HG03280 (cell line): ENCODE results near the gene FASLG.
A peak's percentile ranks its signal among the peaks of the same experiment; 100 is the strongest.
"Not testable (repeated sequence)": the region's sequence is repeated elsewhere in the genome, so short reads cannot be mapped to it uniquely, and the experiment has no call there.

Source experiments
- ATAC-seq: cut with Tn5 transposase; IDR thresholded peaks from one replicate; pipeline ENCODE4 v1.9.1; 2021; ENCODE audit warnings: mild to moderate bottlenecking, moderate library complexity; ENCODE audit not compliant: unreplicated experiment

FASLG gene

GRCh38 chr1:172658871-172659453 lies at the start of gene FASLG:
FASLG (plus strand) TSS chr1:172659103; CDS start chr1:172659202, 99 bp downstream.
- no peak for ATAC-seq

GRCh38 chr1:172609528-172609927 lies 49.4 kb upstream of the FASLG start:
- no peak for ATAC-seq

DNA sequence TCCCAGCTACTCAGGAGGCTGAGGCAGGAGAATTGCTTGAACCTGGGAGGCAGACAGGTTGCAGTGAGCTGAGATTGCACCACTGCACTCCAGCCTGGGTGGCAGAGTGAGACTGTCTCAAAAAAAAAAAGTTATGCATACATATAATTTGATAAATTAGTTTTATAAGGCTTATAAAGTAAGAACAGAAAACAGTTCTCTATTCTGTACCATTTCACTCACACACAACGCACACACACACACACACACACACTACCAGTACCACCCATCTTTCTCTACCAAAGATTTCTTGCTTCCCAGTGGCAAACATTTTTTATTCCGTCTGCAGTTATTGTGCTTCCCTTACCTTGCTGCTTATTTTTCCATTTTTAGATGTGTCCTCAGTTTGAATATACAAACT lies 46.4 kb upstream of the FASLG start:
- no peak for ATAC-seq

- ATAC-seq = no peak
Measured at GRCh38 chr1:172613294-172613693, 45.6 kb upstream of the FASLG start.

DNA sequence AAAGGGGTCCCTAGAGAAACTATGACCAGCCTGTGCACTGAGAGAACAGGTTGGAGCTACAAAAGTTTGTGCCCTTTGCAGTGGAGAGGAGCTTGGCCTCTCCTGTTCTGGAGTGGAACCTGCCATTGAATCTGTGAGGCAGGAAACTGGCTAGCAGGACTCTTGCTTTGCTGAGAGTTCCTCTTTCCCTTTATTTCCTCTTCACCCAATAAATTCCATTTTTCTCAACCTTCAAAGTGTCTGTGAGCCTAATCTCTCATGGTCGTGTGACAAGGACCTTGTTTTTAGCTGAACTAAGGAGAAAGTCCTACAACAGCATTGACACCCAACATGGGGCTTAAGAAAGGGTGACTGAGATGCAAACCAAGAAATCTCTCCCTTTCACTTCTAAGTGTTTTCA lies 42.7 kb upstream of the FASLG start:
- ATAC-seq = no peak

GRCh38 chr1:172616636-172617035 lies 42.3 kb upstream of the FASLG start:
- no peak for ATAC-seq

- not testable (repeated sequence) for ATAC-seq
Measured at GRCh38 chr1:172620603-172621002, 38.3 kb upstream of the FASLG start.

DNA sequence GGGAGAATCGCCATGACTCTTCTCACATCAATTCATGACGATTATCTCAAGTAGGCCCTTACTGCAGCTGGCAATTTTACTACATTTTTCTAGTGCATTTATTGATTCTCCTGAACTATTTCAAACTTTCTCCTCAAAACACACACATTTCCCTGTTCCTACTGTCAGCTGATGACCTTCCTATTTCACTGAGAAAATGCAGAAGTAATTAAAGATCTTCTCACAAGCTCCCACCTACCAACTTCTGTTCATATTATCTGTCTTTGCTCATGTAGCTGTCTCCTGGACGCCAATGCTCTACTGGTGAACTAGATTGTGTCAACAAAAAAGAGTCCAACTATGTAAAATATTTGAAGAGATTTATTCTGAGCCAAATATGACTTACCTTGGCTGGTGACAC lies 36.4 kb upstream of the FASLG start:
- no peak for ATAC-seq

DNA sequence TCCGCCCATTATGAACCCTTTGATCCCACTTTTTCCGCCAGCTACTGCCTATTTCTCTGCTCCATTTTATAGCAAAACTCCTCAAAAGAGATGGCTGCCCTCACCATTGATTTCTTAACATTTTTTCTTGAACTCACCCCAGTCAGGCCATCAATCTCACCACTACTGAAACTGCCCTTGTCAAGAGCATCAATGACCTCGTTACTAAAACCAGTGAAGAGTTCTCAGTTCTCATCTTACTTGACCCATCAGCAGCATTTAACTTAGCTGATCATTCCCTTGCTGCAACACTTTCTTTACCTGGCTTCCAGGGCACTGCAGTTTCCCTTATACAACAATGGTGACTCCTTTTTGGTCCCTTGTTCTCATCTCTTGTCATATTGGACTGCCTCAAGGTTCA lies 35.2 kb upstream of the FASLG start:
- ATAC-seq = no peak

- ATAC-seq = no peak
Measured at GRCh38 chr1:172626845-172627244, 32.1 kb upstream of the FASLG start.

DNA sequence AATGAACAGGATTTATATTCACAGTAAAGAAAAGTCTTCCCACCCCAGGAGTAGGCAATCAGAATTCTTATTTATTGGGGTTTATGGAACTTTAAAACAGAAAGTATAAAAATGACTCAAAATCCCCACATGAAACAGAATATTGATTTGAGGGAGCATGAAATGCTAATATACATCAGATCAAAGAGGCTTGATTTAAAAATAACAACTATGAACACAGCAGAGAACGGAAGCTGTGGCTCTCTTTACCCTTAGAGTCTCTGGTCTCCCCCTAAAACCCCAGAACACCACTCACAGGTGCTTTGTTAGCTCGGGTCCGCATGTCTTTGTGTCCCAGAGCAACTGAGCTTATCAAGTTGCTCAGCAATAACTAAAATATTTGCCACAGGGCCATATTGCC lies 31.2 kb upstream of the FASLG start:
- no peak for ATAC-seq

GRCh38 chr1:172628401-172628800 lies 30.5 kb upstream of the FASLG start:
- no peak for ATAC-seq

DNA sequence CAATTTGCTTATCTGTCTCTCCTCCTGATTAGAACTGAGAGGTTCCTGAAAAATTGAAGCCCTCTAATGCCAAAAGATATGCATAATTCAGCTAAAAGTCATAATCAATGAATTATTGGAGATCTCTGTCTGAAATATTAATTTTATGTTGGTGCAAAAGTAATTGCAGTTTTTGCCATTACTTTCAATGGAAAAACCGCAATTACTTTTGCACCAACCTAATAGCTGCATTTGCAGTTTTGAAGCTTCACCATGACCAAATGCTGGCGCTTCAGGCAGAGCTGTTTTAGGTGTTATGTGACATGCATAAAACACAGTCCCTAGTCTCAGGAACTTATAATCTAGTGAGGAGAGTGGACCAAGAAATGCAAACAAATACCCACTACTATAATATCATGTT lies 29.7 kb upstream of the FASLG start:
- no peak for ATAC-seq

DNA sequence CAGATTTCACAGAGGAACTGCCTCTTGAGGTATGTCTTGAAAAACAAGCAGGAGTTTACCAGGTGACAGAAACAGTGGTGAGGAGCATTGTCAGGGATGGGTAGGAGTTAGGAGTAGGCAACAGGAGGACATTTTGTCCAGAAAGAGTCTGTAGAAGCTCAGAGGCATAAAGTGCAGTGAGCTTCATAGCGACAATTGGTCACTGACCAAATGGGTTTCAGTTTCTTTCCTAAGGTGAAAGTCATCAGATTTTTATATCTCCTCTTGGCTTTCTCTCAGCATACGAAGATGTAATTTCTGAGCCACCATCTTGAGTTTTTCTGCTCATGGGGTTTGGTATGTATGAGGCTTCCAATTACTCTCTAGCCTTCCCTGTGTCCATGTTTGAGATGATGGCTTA lies 29.3 kb upstream of the FASLG start:
- ATAC-seq = no peak

GRCh38 chr1:172630056-172630818 lies 28.7 kb upstream of the FASLG start:
- ATAC-seq = no peak

DNA sequence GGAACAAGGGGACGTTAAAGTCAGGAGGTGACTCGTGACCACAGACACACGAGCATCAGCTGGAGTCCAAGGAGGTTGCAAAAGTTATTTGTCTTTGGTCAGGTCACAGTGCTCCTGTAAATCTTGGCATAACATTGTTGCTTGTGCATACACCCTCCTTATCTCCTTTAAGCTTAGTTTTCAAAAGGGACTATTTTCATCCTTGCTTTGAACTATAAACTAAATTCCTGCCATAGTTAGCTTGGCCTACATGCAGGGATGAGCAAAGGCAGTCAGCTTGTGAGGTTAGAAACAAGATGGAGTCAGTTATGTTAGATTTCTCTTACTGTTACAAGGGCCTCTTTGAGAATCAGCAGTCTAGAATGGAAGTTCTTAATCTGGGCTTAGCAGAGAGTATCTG lies 28.0 kb upstream of the FASLG start:
- no peak for ATAC-seq

DNA sequence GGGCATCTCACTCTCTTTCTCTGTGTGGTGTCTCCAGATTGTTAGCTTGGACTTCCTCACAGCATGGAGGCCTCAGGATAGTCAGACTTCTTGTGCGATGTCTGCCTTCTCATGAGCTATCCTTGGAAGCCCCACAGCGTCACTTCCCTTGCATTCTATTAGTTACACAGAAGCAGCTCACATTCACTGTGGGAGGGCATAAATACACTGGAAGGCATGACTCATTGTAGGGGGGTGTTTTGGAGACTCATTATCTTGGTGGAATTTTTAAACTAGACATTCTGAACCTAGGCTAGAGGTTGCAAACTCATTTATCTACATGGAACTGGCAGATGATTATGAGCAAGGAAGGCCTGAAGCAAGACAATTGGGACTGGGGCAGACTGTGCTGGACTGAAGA lies 21.4 kb upstream of the FASLG start:
- no peak for ATAC-seq

DNA sequence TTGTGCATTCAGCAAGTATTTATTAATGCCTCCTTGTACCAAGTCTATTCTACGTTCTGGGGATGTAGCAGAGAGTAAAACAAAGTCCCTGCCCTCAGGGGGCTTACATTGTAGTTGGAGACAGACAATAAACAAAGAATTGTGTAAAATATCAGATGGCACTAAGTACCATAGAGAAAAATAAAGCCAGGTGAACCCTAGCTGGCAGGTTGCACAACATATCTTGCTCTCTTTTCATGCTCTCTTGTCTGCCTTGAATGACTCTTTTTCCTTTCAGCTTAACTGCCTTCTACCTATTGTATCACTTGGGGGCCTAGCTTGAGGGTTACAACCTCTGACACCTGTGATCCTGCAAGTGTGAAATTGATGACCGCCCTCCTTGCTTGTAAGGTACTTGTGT lies 20.7 kb upstream of the FASLG start:
- ATAC-seq = no peak

DNA sequence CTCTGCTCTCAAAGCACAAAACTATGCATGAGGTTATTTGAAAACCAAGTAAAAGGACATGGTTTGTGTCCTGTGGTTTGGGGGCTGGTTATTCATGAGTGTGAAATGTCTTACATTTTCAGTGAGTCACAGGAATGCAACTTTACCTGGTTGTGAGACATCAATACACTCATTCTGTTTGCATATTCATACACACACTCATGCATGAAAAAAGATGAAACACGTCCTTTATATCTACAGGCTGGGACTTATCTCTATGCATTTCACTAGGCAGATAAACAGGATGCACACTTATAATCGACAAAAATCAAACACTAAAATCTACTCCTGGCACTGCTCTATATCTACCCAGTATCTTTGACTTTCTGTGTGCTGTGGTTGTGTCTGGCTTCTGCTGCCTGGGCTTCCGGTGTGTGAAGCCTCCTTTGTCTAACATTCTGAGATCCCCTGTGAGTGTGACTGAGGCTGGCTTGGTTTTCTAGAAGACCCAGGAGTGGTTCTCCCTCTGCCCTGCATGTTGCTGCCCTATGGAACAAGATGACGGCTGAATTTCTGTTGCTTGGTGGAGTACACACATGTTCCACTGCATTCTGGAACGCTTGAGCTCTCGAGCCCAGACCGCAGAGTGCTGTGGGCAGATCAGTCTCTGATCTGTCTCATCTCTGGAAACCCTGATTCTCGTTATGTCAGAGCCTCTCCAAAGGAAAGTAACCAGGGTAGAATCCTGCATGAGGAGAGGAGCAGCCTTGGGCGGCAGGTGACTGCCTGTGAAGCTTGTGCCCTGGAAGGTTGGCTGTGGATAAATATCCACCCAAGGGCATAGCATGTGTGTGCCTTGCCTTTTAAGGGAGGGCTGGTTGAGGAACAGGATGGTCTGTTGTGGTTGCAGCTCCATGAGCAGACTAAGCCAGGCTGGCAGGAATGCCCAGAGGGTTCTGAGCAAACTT lies 19.7 kb upstream of the FASLG start:
- peak; percentile 79 for ATAC-seq

DNA sequence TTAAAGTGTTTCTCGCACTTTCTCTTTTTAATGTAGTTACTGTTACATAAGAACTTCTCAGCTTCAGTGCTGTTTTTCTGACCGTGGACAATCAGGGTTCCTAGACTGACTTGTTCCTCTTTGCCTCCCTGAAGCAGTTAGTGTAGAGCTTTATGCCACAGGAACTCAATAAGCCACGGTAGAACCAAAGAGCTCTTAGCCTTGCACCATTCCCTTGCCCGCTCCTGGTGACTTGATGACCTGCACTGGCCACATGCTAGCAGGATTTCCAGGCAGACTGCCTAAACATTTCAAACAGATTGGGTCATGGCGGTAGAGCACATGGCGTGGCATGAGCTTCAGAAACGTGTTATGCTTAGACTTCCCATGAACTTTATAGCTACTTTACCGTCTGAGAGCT lies 18.8 kb upstream of the FASLG start:
- no peak for ATAC-seq

DNA sequence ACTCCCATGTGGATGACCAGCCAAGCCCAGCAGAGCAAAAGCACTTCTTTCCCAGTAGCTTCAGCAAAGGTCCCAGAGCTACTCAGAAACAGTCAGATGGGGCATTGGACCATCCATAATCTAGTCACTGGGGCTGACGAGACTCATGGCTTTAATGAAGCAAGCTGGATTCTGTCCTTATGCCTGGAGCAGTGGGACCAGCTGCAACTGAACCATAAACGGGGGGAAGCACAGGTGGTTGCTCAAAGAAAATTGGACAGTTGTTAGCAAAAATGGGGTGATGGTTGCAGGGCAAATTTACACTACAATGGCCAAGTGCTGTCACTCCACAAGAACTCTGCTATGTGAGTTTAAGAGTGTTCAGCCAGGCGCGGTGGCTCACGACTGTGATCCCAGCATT lies 17.4 kb upstream of the FASLG start:
- ATAC-seq = no peak

DNA sequence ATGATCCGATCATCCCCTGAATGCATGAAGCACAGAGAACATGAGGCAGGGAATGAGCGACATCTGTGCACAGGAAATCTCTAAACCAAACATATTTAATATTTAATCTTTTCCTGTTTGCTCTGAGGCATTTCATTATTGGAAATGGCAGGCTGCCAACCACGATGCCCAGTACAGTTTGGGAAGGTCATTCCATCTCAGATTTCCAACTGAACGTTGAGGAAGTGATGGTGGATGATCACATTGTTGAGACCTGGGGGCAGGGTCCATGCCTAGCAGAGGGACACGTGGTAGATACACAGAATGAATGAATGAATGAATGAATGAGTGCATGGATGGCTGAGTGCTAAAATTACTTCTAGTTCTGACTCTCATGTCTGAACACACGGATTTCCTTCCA lies 15.9 kb upstream of the FASLG start:
- no peak for ATAC-seq
